MM.1S (cell line): Measurements from ENCODE around the gene LRP10.

Experiments used
- DNase-seq: peaks from one replicate; pipeline ENCODE4 v3.0.0-alpha.2; 2015
- H2AFZ ChIP-seq: fragments of 300-600 bp; sonication (generic); 2 replicates; pipeline ENCODE4 v1.6.0; 2016; ENCODE audit warnings: antibody characterized with exemption, low read length
- H3F3A ChIP-seq: fragments of 300-600 bp; sonication (generic); 2 replicates; pipeline ENCODE4 v1.6.1; 2016; ENCODE audit warnings: mild to moderate bottlenecking, antibody characterized with exemption, low read length, moderate library complexity, mixed read lengths; ENCODE audit not compliant: insufficient read depth
- H3K27ac ChIP-seq: fragments of 300-600 bp; sonication (generic); 2 replicates; pipeline ENCODE4 v1.5.1; 2016; ENCODE audit warnings: mild to moderate bottlenecking, low read length
- H3K27me3 ChIP-seq: fragments of 300-600 bp; sonication (generic); replicated peaks from 2 replicates; pipeline ENCODE4 v1.6.0; 2016; ENCODE audit warnings: low read length; ENCODE audit not compliant: insufficient read depth
- H3K36me3 ChIP-seq: fragments of 300-600 bp; sonication (generic); replicated peaks from 2 replicates; pipeline ENCODE4 v1.6.1; 2016; ENCODE audit warnings: mild to moderate bottlenecking, low read length, mixed read lengths; ENCODE audit not compliant: insufficient read depth
- H3K4me1 ChIP-seq: fragments of 300-600 bp; sonication (generic); 2 replicates; pipeline ENCODE4 v1.6.1; 2016; ENCODE audit warnings: low read length, mixed read lengths
- H3K4me2 ChIP-seq: fragments of 300-600 bp; sonication (generic); 2 replicates; pipeline ENCODE4 v1.6.0; 2016; ENCODE audit warnings: low read depth, low read length
- H3K4me3 ChIP-seq: fragments of 300-600 bp; sonication (generic); 2 replicates; pipeline ENCODE4 v1.5.1; 2016; ENCODE audit warnings: low read length, mixed read lengths
- H3K79me2 ChIP-seq: fragments of 300-600 bp; sonication (generic); 2 replicates; pipeline ENCODE4 v1.6.1; 2016; ENCODE audit warnings: mixed run types, low read length, mixed read lengths
- H3K9ac ChIP-seq: fragments of 300-600 bp; sonication (generic); 2 replicates; pipeline ENCODE4 v1.6.1; 2016; ENCODE audit warnings: low read length, mixed read lengths
- H3K9me2 ChIP-seq: fragments of 300-600 bp; sonication (generic); replicated peaks from 2 replicates; pipeline ENCODE4 v1.6.1; 2016; ENCODE audit warnings: mild to moderate bottlenecking, low read length, mixed read lengths; ENCODE audit not compliant: insufficient read depth
- H3K9me3 ChIP-seq: fragments of 300-600 bp; sonication (generic); replicated peaks from 2 replicates; pipeline ENCODE4 v1.6.1; 2016; ENCODE audit warnings: mild to moderate bottlenecking, low read length, mixed read lengths; ENCODE audit not compliant: insufficient read depth
- H4K20me1 ChIP-seq: fragments of 300-600 bp; sonication (generic); 2 replicates; pipeline ENCODE4 v1.6.1; 2016; ENCODE audit warnings: mild to moderate bottlenecking, low read length, moderate library complexity, mixed read lengths; ENCODE audit not compliant: insufficient read depth
- CTCF ChIP-seq: fragments of 300-600 bp; sonication (generic); IDR thresholded peaks from 2 replicates; pipeline ENCODE4 v1.5.1; 2016; ENCODE audit warnings: antibody characterized with exemption, low read length, mixed read lengths
- EZH2 ChIP-seq: fragments of 300-600 bp; sonication (generic); optimal IDR thresholded peaks from 2 replicates; pipeline ENCODE3; 2017; ENCODE audit warnings: low read depth, mild to moderate bottlenecking, antibody characterized with exemption, low read length, mixed read lengths
- EZH2phosphoT487 ChIP-seq: fragments of 300-600 bp; sonication (generic); IDR thresholded peaks from 2 replicates; pipeline ENCODE4 v1.6.1; 2018; ENCODE audit warnings: antibody characterized with exemption, low read length

The LRP10 gene

GRCh38 chr14:22830443-22831010 lies 41.0 kb upstream of the LRP10 start:
- no peaks in the 10 kb centered on the region for H3K27me3 ChIP-seq
- TF ChIP-seq EZH2 (no peak), CTCF (no peak), EZH2phosphoT487 (no peak)
- H3K9me3 ChIP-seq, result no peaks in the 10 kb centered on the region
- H3K36me3 ChIP-seq, result no peaks in the 10 kb centered on the region
- peak overlapping the region; percentile 59; the same call in 1 of the 2 replicates for H3K4me2 ChIP-seq
- H3K27ac ChIP-seq, result no peak overlapping the region
- H4K20me1 ChIP-seq, result no peaks in the 10 kb centered on the region
- DNase-seq, result no peak
- H3K79me2 ChIP-seq, result peaks cover 13% of the 10 kb centered on the region
- H3K9me2 ChIP-seq, result no peaks in the 10 kb centered on the region
- H3K4me1 ChIP-seq, result no peaks in the 10 kb centered on the region
- H3K4me3 ChIP-seq, result peak overlapping the region; percentile 85
- peak overlapping the region; percentile 94 for H2AFZ ChIP-seq
- H3K9ac ChIP-seq, result peak overlapping the region; percentile 87; the same call in 1 of the 2 replicates
- no peaks in the 10 kb centered on the region for H3F3A ChIP-seq

DNA sequence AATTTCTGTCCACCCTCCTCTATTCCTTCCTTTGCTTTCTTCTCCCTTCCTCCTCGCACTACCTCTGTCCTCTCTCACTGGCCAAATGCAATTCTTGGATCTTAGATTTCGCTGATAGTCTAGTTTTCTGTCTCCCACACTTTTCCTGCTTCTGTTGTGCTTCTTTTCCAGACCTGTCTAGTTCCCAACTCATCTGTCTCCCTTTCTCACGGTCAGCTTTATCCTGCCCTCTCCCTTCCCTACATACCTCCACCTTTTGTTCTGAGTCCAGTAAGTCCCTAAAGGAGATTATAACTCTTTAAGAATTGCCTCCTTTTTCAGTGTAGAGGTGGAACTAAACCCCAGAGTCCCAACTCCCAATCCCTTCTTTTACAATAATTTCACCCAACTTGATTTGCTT lies 36.0 kb upstream of the LRP10 start:
- peaks cover 5% of the 10 kb centered on the region for H3K79me2 ChIP-seq
- H3K4me2 ChIP-seq, result no peak overlapping the region
- no peaks in the 10 kb centered on the region for H3K9me3 ChIP-seq
- H3K4me1 ChIP-seq, result no peaks in the 10 kb centered on the region
- DNase-seq, result no peak
- no peak overlapping the region for H3K4me3 ChIP-seq
- no peak overlapping the region for H3K27ac ChIP-seq
- TF ChIP-seq EZH2phosphoT487 (no peak), EZH2 (no peak), CTCF (no peak)
- H3F3A ChIP-seq, result no peaks in the 10 kb centered on the region
- no peak overlapping the region for H3K9ac ChIP-seq
- H4K20me1 ChIP-seq, result no peaks in the 10 kb centered on the region
- H3K9me2 ChIP-seq, result no peaks in the 10 kb centered on the region
- peaks cover 6% of the 10 kb centered on the region; the same call in 1 of the 2 replicates for H3K27me3 ChIP-seq
- H2AFZ ChIP-seq, result no peak overlapping the region
- no peaks in the 10 kb centered on the region for H3K36me3 ChIP-seq

- Histone ChIP-seq H3K9ac (no peak within 1 kb of the TSS; the same call in 1 of the 2 replicates), H3K9me3 (no peaks in the 10 kb centered on the region), H3K36me3 (no peaks in the 10 kb centered on the region), H2AFZ (0 out of 2 replicates have a peak within 1 kb of the TSS, but pooled peaks have one; percentile 27), H4K20me1 (no peaks in the 10 kb centered on the region), H3K4me2 (peak within 1 kb of the TSS; percentile 55; the same call in 1 of the 2 replicates), H3K79me2 (no peaks in the 10 kb centered on the region), H3K4me3 (peak within 1 kb of the TSS; percentile 22; the same call in 1 of the 2 replicates), H3F3A (no peaks in the 10 kb centered on the region), H3K27me3 (peaks cover 6% of the 10 kb centered on the region; the same call in 1 of the 2 replicates), H3K27ac (no peak within 1 kb of the TSS), H3K9me2 (no peaks in the 10 kb centered on the region), H3K4me1 (no peaks in the 10 kb centered on the region)
- no peak for DNase-seq
- TF ChIP-seq EZH2phosphoT487 (no peak), EZH2 (no peak), CTCF (no peak)
Observed at GRCh38 chr14:22836301-22837113, 35.0 kb upstream of the LRP10 start, which contains the start of gene MMP14. MMP14 (plus strand) TSS chr14:22836585; CDS start chr14:22836818, 233 bp downstream.
